Measurements from ENCODE around the gene CD180. TPM values are rescaled to one million over a fixed set of nuclear protein-coding genes. Genes with fewer than 3 reads are reported as not detected.
A peak's percentile ranks its signal among the peaks of the same experiment; 100 is the strongest.

Gene CD180
- total and polyA plus RNA-seq, 2 donors (not counting 3 experiments of a cell fraction or from before 2014, with no cell fraction given), result not detected

- Histone ChIP-seq H3K79me2 (ENCODE audit: control insufficient read depth, insufficient read depth, low read length) (no peaks in the 10 kb centered on the region), H3K9me3 (replicated peaks; ENCODE audit: control insufficient read depth, insufficient read depth, low read length) (no peaks in the 10 kb centered on the region), H3K9me1 (replicated peaks; ENCODE audit: control insufficient read depth, extremely low read depth, insufficient read depth, low read length) (no peaks in the 10 kb centered on the region), H3K27ac (ENCODE audit: insufficient read depth, low read depth, low read length) (no peak overlapping the region), H4K20me1 (replicated peaks; ENCODE audit: control insufficient read depth, extremely low read depth, insufficient read depth, low read length) (no peaks in the 10 kb centered on the region), H3K9ac (replicated peaks; ENCODE audit: extremely low read depth, insufficient read depth, low read length) (no peak overlapping the region), H3K27me3 (ENCODE audit: control insufficient read depth in 2 of 2, insufficient read depth in 2 of 2, low read length in 2 of 2) (no peaks in the 10 kb centered on the region), H3K36me3 (ENCODE audit: control insufficient read depth in 2 of 2, extremely low read depth in 1 of 2, insufficient read depth in 2 of 2, low read length in 2 of 2) (no peaks in the 10 kb centered on the region), H2AFZ (ENCODE audit: low read depth, low read length) (no peak overlapping the region), H3K4me3 (replicated peaks in 1 of 3; ENCODE audit: insufficient read depth in 1 of 3, low read depth in 1 of 3, low read length in 3 of 3) (no peak overlapping the region), H3K4me2 (ENCODE audit: insufficient read depth, low read length) (no peak overlapping the region), H3K4me1 (ENCODE audit: control insufficient read depth, extremely low read depth, insufficient read depth, low read length) (peaks cover 3% of the 10 kb centered on the region)
- DNase-seq (ENCODE audit: low read depth, low spot score), result peak; percentile 13
- ChIA-PET CTCF (interaction anchor here (0.9 to 7.9 kb wide), 10 partner anchors 16 to 1046 kb away, joined by 3 to 126 read pairs (median 6); no protein-coding TSS in a partner anchor), POLR2A (interaction anchor here (0.6 kb wide), 1 partner anchor 410 kb away, joined by 4 read pairs; no protein-coding TSS in a partner anchor)
- intact Hi-C loops (cut with micrococcal nuclease) (no loop called here), dilution Hi-C loops (cut with MboI; ENCODE audit: extremely low pct_ligation_motif_present, low sequenced_read_pairs) (no loop called here)
- no TSS peak for BruUV-seq (replicated peaks)
- TF ChIP-seq GATA2 (IDR thresholded peaks at IDR 0.05; ENCODE audit: insufficient read depth, insufficient read length, low read depth, low read length), result peak; percentile 86
- no peak for TF ChIP-seq JUN (IDR thresholded peaks at IDR 0.05; ENCODE audit: borderline replicate concordance, insufficient read depth, insufficient read length, low read depth)
- peak; percentile 54 for TF ChIP-seq FOS (IDR thresholded peaks at IDR 0.05; ENCODE audit: borderline replicate concordance, insufficient read depth, low read length)
- TF ChIP-seq POLR2AphosphoS5 (IDR thresholded peaks at IDR 0.05; ENCODE audit: insufficient read depth, low read depth, low read length), result peak; percentile 59
- no peak for TF ChIP-seq POLR2A (IDR thresholded peaks at IDR 0.05; ENCODE audit: low read depth, low read length)
- TF ChIP-seq MAX (IDR thresholded peaks at IDR 0.05; ENCODE audit: insufficient read depth, insufficient read length), result no peak
- peak; percentile 87 for FAIRE-seq
Observed at GRCh38 chr5:67206929-67207328, 10.3 kb upstream of the CD180 start.

- no peak overlapping the region for H3K9ac ChIP-seq (replicated peaks; ENCODE audit: extremely low read depth, insufficient read depth, low read length)
- no peak overlapping the region for H3K4me3 ChIP-seq (replicated peaks in 1 of 3; ENCODE audit: insufficient read depth in 1 of 3, low read depth in 1 of 3, low read length in 3 of 3)
- FAIRE-seq (no peak), DNase-seq (ENCODE audit: low read depth, low spot score) (no peak)
- dilution Hi-C loops (cut with MboI; ENCODE audit: extremely low pct_ligation_motif_present, low sequenced_read_pairs) (no loop called here), intact Hi-C loops (cut with micrococcal nuclease) (no loop called here)
- ChIA-PET POLR2A (no interaction called here), CTCF (interaction anchor here (0.9 to 7.9 kb wide), 8 partner anchors 15 to 1046 kb away, joined by 3 to 126 read pairs (median 8); no protein-coding TSS in a partner anchor)
- H2AFZ ChIP-seq (ENCODE audit: low read depth, low read length), result no peak overlapping the region
- TF ChIP-seq POLR2AphosphoS5 (IDR thresholded peaks at IDR 0.05; ENCODE audit: insufficient read depth, low read depth, low read length) (no peak), EZH2 (IDR thresholded peaks at IDR 0.05; ENCODE audit: borderline replicate concordance, low read depth, low read length, severe bottlenecking) (no peak), FOS (IDR thresholded peaks at IDR 0.05; ENCODE audit: borderline replicate concordance, insufficient read depth, low read length) (no peak), CTCF (IDR thresholded peaks at IDR 0.05; ENCODE audit: extremely low read depth in 1 of 2, insufficient read depth in 1 of 2, low read depth in 1 of 2, low read length in 2 of 2) (no peak), JUN (IDR thresholded peaks at IDR 0.05; ENCODE audit: borderline replicate concordance, insufficient read depth, insufficient read length, low read depth) (no peak), POLR2A (IDR thresholded peaks at IDR 0.05; ENCODE audit: low read depth, low read length) (no peak), MYC (IDR thresholded peaks at IDR 0.05; ENCODE audit: low read depth, low read length) (no peak), MAX (IDR thresholded peaks at IDR 0.05; ENCODE audit: insufficient read depth, insufficient read length) (no peak), GATA2 (IDR thresholded peaks at IDR 0.05; ENCODE audit: insufficient read depth, insufficient read length, low read depth, low read length) (no peak)
- H3K4me1 ChIP-seq (ENCODE audit: control insufficient read depth, extremely low read depth, insufficient read depth, low read length), result peaks cover 3% of the 10 kb centered on the region
- no peaks in the 10 kb centered on the region for H3K9me3 ChIP-seq (replicated peaks; ENCODE audit: control insufficient read depth, insufficient read depth, low read length)
- no peak overlapping the region for H3K4me2 ChIP-seq (ENCODE audit: insufficient read depth, low read length)
- no TSS peak for BruUV-seq (replicated peaks)
- no peak overlapping the region for H3K27ac ChIP-seq (ENCODE audit: insufficient read depth, low read depth, low read length)
- H4K20me1 ChIP-seq (replicated peaks; ENCODE audit: control insufficient read depth, extremely low read depth, insufficient read depth, low read length), result no peaks in the 10 kb centered on the region
- no peaks in the 10 kb centered on the region for H3K9me1 ChIP-seq (replicated peaks; ENCODE audit: control insufficient read depth, extremely low read depth, insufficient read depth, low read length)
- H3K36me3 ChIP-seq (ENCODE audit: control insufficient read depth in 2 of 2, extremely low read depth in 1 of 2, insufficient read depth in 2 of 2, low read length in 2 of 2), result no peaks in the 10 kb centered on the region
- H3K79me2 ChIP-seq (ENCODE audit: control insufficient read depth, insufficient read depth, low read length), result no peaks in the 10 kb centered on the region
- H3K27me3 ChIP-seq (ENCODE audit: control insufficient read depth in 2 of 2, insufficient read depth in 2 of 2, low read length in 2 of 2), result no peaks in the 10 kb centered on the region
Observed at GRCh38 chr5:67206461-67206860, 9.9 kb upstream of the CD180 start.
